Kidney epithelial cell (primary cell): ENCODE measurements around the gene EIF5. TPM values are rescaled to one million over a fixed set of nuclear protein-coding genes. Genes with fewer than 3 reads are reported as not detected.
A peak's percentile ranks its signal among the peaks of the same experiment; 100 is the strongest.

Experiments used
- DNase-seq: peaks from one replicate; pipeline ENCODE4 v3.0.0-alpha.2; 2010; ENCODE audit warnings: low read depth
- H3K27me3 ChIP-seq: 2 replicates; pipeline ENCODE4 v1.6.0; 2011; ENCODE audit warnings: low read length; ENCODE audit not compliant: control insufficient read depth, insufficient read depth
- H3K36me3 ChIP-seq: 2 replicates; pipeline ENCODE4 v1.5.1; 2011; ENCODE audit warnings: low read length; ENCODE audit not compliant: control insufficient read depth, insufficient read depth
- H3K4me3 ChIP-seq: 2 replicates; pipeline ENCODE4 v1.5.1; 2011; ENCODE audit warnings: low read depth, mild to moderate bottlenecking, control low read depth, low read length
- CTCF ChIP-seq: IDR thresholded peaks from 2 replicates; pipeline ENCODE4 v1.5.1; 2011; ENCODE audit warnings: mild to moderate bottlenecking, moderate library complexity, low read length, control low read depth, inconsistent platforms; ENCODE audit not compliant: insufficient read depth, poor library complexity, severe bottlenecking
- total RNA-seq: library from RNA; depleted of rRNA; stranded (reverse); fragments of >200 nt; gene quantifications from 2 replicates; pipeline ENCODE4 v1.2.3, GENCODE V29; 2015

The EIF5 gene
- total RNA-seq, 1 donor from 2014 or later: 254 TPM

- TF ChIP-seq CTCF: no peak
- Histone ChIP-seq H3K4me3 (peak overlapping the region; percentile 87), H3K27me3 (no peaks in the 10 kb centered on the region), H3K36me3 (no peaks in the 10 kb centered on the region)
- DNase-seq: no peak
Measured at GRCh38 chr14:103384450-103385151, 50.6 kb downstream of the EIF5 start.

GRCh38 chr14:103385152-103385928 is 51.3 kb downstream of the EIF5 start, which contains the start of gene MARK3:
Gene MARK3, plus strand, starts transcription at chr14:103385415. Its CDS starts 615 bp downstream, at chr14:103386030.
- peak; percentile 86 for DNase-seq
- H3K27me3 ChIP-seq: no peaks in the 10 kb centered on the region
- no peak for TF ChIP-seq CTCF

GRCh38 chr14:103385929-103386712 is 52.1 kb downstream of the EIF5 start:
- H3K36me3 ChIP-seq: no peaks in the 10 kb centered on the region
- H3K4me3 ChIP-seq: peak overlapping the region; percentile 87
- no peak for DNase-seq
- no peak for TF ChIP-seq CTCF
- H3K27me3 ChIP-seq: no peaks in the 10 kb centered on the region

More at GRCh38 chr14:103385152-103385928, 51.3 kb downstream of the EIF5 start, which contains the start of gene MARK3:
- Histone ChIP-seq H3K4me3 (peak within 1 kb of the TSS; percentile 87), H3K36me3 (no peaks in the 10 kb centered on the region)

- Histone ChIP-seq H3K36me3 (no peaks in the 10 kb centered on the region), H3K27me3 (no peaks in the 10 kb centered on the region), H3K4me3 (peak overlapping the region; percentile 87)
- DNase-seq: no peak
- TF ChIP-seq CTCF: no peak
Measured at GRCh38 chr14:103386713-103387329, 52.8 kb downstream of the EIF5 start.

GRCh38 chr14:103388664-103389063 is 54.6 kb downstream of the EIF5 start:
- no peaks in the 10 kb centered on the region for H3K27me3 ChIP-seq
- DNase-seq: no peak
- no peaks in the 10 kb centered on the region for H3K36me3 ChIP-seq
- no peak overlapping the region for H3K4me3 ChIP-seq
- no peak for TF ChIP-seq CTCF
